Fibroblast of the aortic adventitia (primary cell): Measurements from ENCODE around the gene CCNY. TPM values are rescaled to one million over a fixed set of nuclear protein-coding genes. Genes with fewer than 3 reads are reported as not detected.

ENCODE experiments used
- DNase-seq: peaks from one replicate; pipeline ENCODE4 v3.0.0-alpha.2; 2010; ENCODE audit warnings: low read depth
- H3K4me3 ChIP-seq: 2 replicates; pipeline ENCODE4 v1.5.1; 2011; ENCODE audit warnings: low read depth, mild to moderate bottlenecking, control low read depth, low read length, moderate library complexity
- CTCF ChIP-seq: IDR thresholded peaks from 2 replicates; pipeline ENCODE4 v1.5.1; 2011; ENCODE audit warnings: mild to moderate bottlenecking, low read length, control low read depth, inconsistent platforms; ENCODE audit not compliant: insufficient read depth
- total RNA-seq: library from RNA; depleted of rRNA; stranded (reverse); fragments of >200 nt; gene quantifications from 2 replicates; pipeline ENCODE4 v1.2.3, GENCODE V29; 2012; ENCODE audit warnings: low replicate concordance

Gene CCNY
- total RNA-seq, 1 donor: 55.4 TPM

- no peak for TF ChIP-seq CTCF
- DNase-seq: no peak
- no peak overlapping the region for H3K4me3 ChIP-seq
Measured at GRCh38 chr10:35378541-35379210, 42.4 kb downstream of the CCNY start.

GRCh38 chr10:35379226-35380137 lies 43.2 kb downstream of the CCNY start:
- TF ChIP-seq CTCF: peak; percentile 18
- H3K4me3 ChIP-seq: no peak overlapping the region

GRCh38 chr10:35382096-35382495 lies 45.8 kb downstream of the CCNY start:
- no peak for DNase-seq
- TF ChIP-seq CTCF: no peak
- H3K4me3 ChIP-seq: no peak overlapping the region

More at GRCh38 chr10:35379226-35380137, 43.2 kb downstream of the CCNY start:
- DNase-seq: peak; percentile 87

- no peak overlapping the region for H3K4me3 ChIP-seq
- TF ChIP-seq CTCF: no peak
- peak; percentile 20 for DNase-seq
Measured at GRCh38 chr10:35384265-35384868, 48.1 kb downstream of the CCNY start.

- peak; percentile 42 for DNase-seq
- H3K4me3 ChIP-seq: no peak overlapping the region
- no peak for TF ChIP-seq CTCF
Measured at GRCh38 chr10:35386594-35387174, 50.4 kb downstream of the CCNY start.

GRCh38 chr10:35387768-35388167 lies 51.5 kb downstream of the CCNY start:
- no peak overlapping the region for H3K4me3 ChIP-seq
- DNase-seq: peak; percentile 64
- no peak for TF ChIP-seq CTCF
